ENCODE measurements around the gene ADRM1.

DNA sequence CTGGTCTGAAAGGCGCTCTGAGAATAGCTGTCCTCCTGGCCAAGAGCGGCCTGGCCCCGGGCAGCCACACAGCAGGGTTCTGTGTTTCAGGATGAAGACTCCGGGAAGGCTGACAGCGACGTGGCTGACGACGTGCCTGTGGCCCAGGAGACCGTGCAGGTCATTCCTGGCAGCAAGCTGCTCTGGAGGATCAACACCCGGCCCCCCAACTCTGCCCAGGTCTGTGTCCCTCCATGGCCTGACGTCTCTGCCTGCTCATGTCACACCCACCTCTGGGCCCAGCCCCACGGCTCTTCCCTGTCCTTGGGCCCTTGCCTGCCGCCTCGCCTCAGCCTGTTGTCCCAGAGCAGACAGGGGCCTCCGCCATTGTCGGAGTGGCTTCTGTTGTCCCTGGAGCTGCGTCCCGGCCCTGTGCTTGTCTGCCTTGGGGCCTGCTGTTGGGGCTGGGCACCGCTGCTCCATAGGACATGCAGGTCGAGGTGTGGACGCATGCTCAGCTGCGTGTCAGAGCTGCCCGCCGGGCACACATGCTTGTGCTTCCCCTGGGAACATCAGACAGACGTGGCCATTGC is 16.2 kb upstream of the ADRM1 start:
- TF ChIP-seq, protein P1, sequence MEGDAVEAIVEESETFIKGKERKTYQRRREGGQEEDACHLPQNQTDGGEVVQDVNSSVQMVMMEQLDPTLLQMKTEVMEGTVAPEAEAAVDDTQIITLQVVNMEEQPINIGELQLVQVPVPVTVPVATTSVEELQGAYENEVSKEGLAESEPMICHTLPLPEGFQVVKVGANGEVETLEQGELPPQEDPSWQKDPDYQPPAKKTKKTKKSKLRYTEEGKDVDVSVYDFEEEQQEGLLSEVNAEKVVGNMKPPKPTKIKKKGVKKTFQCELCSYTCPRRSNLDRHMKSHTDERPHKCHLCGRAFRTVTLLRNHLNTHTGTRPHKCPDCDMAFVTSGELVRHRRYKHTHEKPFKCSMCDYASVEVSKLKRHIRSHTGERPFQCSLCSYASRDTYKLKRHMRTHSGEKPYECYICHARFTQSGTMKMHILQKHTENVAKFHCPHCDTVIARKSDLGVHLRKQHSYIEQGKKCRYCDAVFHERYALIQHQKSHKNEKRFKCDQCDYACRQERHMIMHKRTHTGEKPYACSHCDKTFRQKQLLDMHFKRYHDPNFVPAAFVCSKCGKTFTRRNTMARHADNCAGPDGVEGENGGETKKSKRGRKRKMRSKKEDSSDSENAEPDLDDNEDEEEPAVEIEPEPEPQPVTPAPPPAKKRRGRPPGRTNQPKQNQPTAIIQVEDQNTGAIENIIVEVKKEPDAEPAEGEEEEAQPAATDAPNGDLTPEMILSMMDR (IDR thresholded peaks at IDR 0.05) = no peak
- TF ChIP-seq POLR2A (IDR thresholded peaks at IDR 0.05) = no peak

Data from sigmoid colon (tissue), 3 donors.